ENCODE results near the gene B3GNT9.

Gene B3GNT9

GRCh38 chr16:67185651-67186134 lies 34.9 kb upstream of the B3GNT9 start:
- no peak for DNase-seq (ENCODE audit: low spot score)

- DNase-seq (ENCODE audit: low spot score), result peak; percentile 87
Observed at GRCh38 chr16:67184995-67185650, 34.3 kb upstream of the B3GNT9 start.

- DNase-seq (ENCODE audit: low spot score), result no peak
Observed at GRCh38 chr16:67184453-67184994, 33.7 kb upstream of the B3GNT9 start.

- peak; percentile 98 for DNase-seq (ENCODE audit: low spot score)
Observed at GRCh38 chr16:67183627-67184452, 33.0 kb upstream of the B3GNT9 start, which contains the start of gene MATCAP1. TSS of gene MATCAP1 (minus strand) at chr16:67183963. CDS start at chr16:67180610, 3,353 bp downstream.

- no peak for DNase-seq (ENCODE audit: low spot score)
Observed at GRCh38 chr16:67183284-67183626, 32.5 kb upstream of the B3GNT9 start.

- DNase-seq (ENCODE audit: low spot score), result no peak
Observed at GRCh38 chr16:67182288-67182687, 31.5 kb upstream of the B3GNT9 start.

GRCh38 chr16:67181346-67181745 lies 30.5 kb upstream of the B3GNT9 start:
- DNase-seq (ENCODE audit: low spot score), result no peak

GRCh38 chr16:67180166-67180565 lies 29.4 kb upstream of the B3GNT9 start:
- no peak for DNase-seq (ENCODE audit: low spot score)

GRCh38 chr16:67179421-67180080 lies 28.8 kb upstream of the B3GNT9 start:
- DNase-seq (ENCODE audit: low spot score), result no peak

- DNase-seq (ENCODE audit: low spot score), result no peak
Observed at GRCh38 chr16:67177743-67178699, 27.2 kb upstream of the B3GNT9 start.

- no peak for DNase-seq (ENCODE audit: low spot score)
Observed at GRCh38 chr16:67176662-67177061, 25.9 kb upstream of the B3GNT9 start.

- no peak for DNase-seq (ENCODE audit: low spot score)
Observed at GRCh38 chr16:67174706-67175231, 24.0 kb upstream of the B3GNT9 start.

- peak; percentile 81 for DNase-seq (ENCODE audit: low spot score)
Observed at GRCh38 chr16:67173808-67174705, 23.3 kb upstream of the B3GNT9 start.

- DNase-seq (ENCODE audit: low spot score), result no peak
Observed at GRCh38 chr16:67173323-67173722, 22.5 kb upstream of the B3GNT9 start.

- no peak for DNase-seq (ENCODE audit: low spot score)
Observed at GRCh38 chr16:67170949-67171649, 20.3 kb upstream of the B3GNT9 start.

- DNase-seq (ENCODE audit: low spot score), result no peak
Observed at GRCh38 chr16:67170168-67170948, 19.6 kb upstream of the B3GNT9 start, which contains the start of gene NOL3. TSS of gene NOL3 (plus strand) at chr16:67170538.

- DNase-seq (ENCODE audit: low spot score), result no peak
Observed at GRCh38 chr16:67169642-67170167, 18.9 kb upstream of the B3GNT9 start.

GRCh38 chr16:67169011-67169451 lies 18.2 kb upstream of the B3GNT9 start:
- no peak for DNase-seq (ENCODE audit: low spot score)

Measured in kidney capillary endothelial cell (primary cell).